HL-60/S4 (cell line): ENCODE results near the gene SLC10A7.

ENCODE experiments used
- in situ Hi-C: fragments of 300-500 bp; cut with MboI; formaldehyde crosslinking; loops from 2 replicates; pipeline ENCODE4 v1.14.3; 2022; ENCODE audit warnings: low sequenced_read_pairs

Gene SLC10A7

GRCh38 chr4:146498291-146498690 lies 23.4 kb downstream of the SLC10A7 start:
- in situ Hi-C loops: no loop called here

GRCh38 chr4:146495269-146495668 lies 26.5 kb downstream of the SLC10A7 start:
- in situ Hi-C loops: no loop called here

- in situ Hi-C loops: no loop called here
These were observed 27.6 kb downstream of the SLC10A7 start for GRCh38 chr4:146494143-146494542.

GRCh38 chr4:146490106-146490505 lies 31.6 kb downstream of the SLC10A7 start:
- in situ Hi-C loops: no loop called here

- in situ Hi-C loops: no loop called here
These were observed 33.1 kb downstream of the SLC10A7 start for GRCh38 chr4:146488495-146489174.

GRCh38 chr4:146486565-146486964 lies 35.2 kb downstream of the SLC10A7 start:
- in situ Hi-C loops: no loop called here

- in situ Hi-C loops: no loop called here
These were observed 35.8 kb downstream of the SLC10A7 start for GRCh38 chr4:146485968-146486367.

GRCh38 chr4:146482788-146483187 lies 39.0 kb downstream of the SLC10A7 start:
- in situ Hi-C loops: no loop called here

GRCh38 chr4:146481246-146481645 lies 40.5 kb downstream of the SLC10A7 start:
- in situ Hi-C loops: no loop called here

GRCh38 chr4:146478009-146478408 lies 43.7 kb downstream of the SLC10A7 start:
- in situ Hi-C loops: no loop called here

- in situ Hi-C loops: no loop called here
These were observed 44.7 kb downstream of the SLC10A7 start for GRCh38 chr4:146477054-146477453.

GRCh38 chr4:146472404-146472803 lies 49.3 kb downstream of the SLC10A7 start:
- in situ Hi-C loops: no loop called here

GRCh38 chr4:146470604-146471003 lies 51.1 kb downstream of the SLC10A7 start:
- in situ Hi-C loops: no loop called here

DNA sequence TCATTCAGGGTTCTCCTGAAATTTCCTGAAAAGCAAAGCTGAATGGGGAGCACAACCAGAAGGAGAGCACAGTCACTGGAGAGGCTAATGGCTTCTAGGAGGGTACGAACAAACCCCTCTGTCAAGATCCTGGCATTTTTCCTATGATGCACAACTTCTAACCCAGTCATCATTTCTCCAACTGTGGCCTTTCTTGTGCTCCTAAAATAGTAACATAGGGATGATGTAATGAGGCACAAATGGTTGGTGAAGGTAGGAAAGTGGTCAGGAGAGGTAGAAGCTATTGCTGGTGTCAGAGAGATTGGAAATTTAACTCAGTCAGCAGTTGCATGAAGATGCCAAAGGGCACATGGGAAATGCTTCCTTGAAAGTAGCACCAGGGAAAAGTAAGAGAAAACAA lies 52.7 kb downstream of the SLC10A7 start:
- in situ Hi-C loops: no loop called here

DNA sequence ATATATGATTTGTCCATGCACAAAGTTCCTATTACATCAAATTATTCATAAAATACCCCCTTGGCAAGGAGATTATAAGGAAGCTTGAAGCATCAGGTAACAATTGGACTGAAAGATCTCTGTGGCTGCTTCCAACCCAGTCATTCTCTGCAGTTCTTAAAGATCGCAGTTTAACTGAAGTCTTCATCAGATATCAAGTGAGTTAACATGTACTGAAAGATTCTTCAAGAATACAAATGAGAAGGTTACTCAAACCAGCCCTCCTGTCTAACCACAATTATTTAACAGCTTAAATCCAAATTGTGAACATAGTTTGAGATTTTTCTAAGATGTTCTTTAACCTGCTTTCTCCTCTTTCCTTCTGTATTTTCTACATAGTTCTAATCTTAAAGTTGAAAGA lies 56.1 kb downstream of the SLC10A7 start:
- in situ Hi-C loops: no loop called here

- in situ Hi-C loops: no loop called here
These were observed 59.5 kb downstream of the SLC10A7 start for GRCh38 chr4:146462251-146462650.

DNA sequence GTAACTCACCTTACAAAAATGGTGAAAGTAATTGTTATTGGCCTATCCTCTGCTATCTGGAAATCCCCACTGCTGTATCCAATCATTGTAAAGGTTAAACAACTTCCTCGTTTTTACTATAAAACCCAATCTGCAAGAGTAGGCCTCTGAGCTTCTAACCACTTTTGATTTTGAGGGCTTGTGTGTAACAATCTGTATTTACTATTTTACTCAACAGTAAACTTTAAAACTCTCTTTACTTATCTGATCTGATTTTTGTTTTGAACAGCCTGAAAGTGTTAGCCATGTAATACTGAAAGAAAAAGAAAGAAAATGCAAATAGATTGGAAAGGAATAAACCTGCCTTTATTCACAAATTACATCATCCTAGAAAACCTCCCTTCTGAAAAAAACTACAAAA lies 63.1 kb downstream of the SLC10A7 start:
- in situ Hi-C loops: no loop called here

GRCh38 chr4:146456681-146457080 lies 65.1 kb downstream of the SLC10A7 start:
- in situ Hi-C loops: no loop called here

GRCh38 chr4:146453181-146453807 lies 68.4 kb downstream of the SLC10A7 start:
- in situ Hi-C loops: no loop called here

DNA sequence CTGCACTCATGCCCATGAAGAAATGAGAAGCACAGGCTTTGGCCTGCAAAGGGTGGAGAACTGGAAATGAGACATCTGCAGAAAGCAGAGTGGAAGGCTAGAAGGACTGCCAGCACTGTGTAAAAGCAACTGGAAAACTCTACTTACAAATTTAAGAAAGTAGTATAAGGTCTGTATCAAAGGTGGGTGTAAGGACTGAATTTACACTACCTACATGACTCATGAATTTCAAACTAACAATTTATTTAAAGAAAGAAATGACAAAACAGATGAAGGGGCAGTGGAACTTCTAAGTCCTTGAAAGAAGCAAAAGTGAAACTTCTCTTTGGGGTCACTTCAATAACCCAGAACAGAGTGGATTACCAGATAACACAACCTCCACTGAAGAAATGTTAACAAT lies 71.2 kb downstream of the SLC10A7 start:
- in situ Hi-C loops: no loop called here

DNA sequence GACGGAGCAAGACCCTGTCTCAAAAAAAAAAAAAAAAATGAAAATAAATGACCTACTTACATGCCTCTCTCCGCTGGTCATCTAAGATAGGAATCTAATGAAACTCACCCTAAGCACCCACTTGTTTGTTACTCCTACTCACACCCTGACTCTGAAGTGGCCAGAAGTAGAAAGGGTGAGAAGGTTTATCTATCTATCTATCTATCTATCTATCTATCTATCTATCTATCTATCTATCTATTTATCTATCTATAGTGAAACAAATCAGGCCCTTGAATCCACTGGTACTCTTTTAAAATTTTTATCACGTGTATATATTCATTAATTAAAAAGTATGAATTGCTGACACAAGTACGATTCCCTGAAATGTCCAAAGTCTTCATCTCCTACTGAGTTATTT lies 75.2 kb downstream of the SLC10A7 start:
- in situ Hi-C loops: no loop called here

- in situ Hi-C loops: no loop called here
These were observed 76.3 kb downstream of the SLC10A7 start for GRCh38 chr4:146445198-146446150.
